Activated CD8-positive, alpha-beta T cell treated with anti-CD3 and anti-CD28 coated beads for 36 hours (primary cell): ENCODE measurements around the gene KRTAP4-16. TPM values are rescaled to one million over a fixed set of nuclear protein-coding genes. Genes with fewer than 3 reads are reported as not detected.
"Not testable (repeated sequence)": the region's sequence is repeated elsewhere in the genome, so short reads cannot be mapped to it uniquely, and the experiment has no call there.

Experiments used
- ATAC-seq: fragments of 200-7000 bp; cut with Tn5 transposase; one replicate; pipeline ENCODE4 v1.10.0; 2021; ENCODE audit warnings: mild to moderate bottlenecking, moderate library complexity
- CTCF ChIA-PET: fragments of 350-600 bp; sonication (Branson Sonifier 250); formaldehyde crosslinking; loops from one replicate; lab custom pipeline; 2021; ENCODE audit warnings: antibody characterized with exemption; lab: Charles Lee
- POLR2A ChIA-PET: fragments of 350-600 bp; sonication (Branson Sonifier 250); formaldehyde crosslinking; loops from one replicate; lab custom pipeline; 2021; ENCODE audit warnings: antibody characterized with exemption; lab: Charles Lee
- DNase-seq: peaks from one replicate; pipeline ENCODE4 v3.0.0-alpha.2; 2020
- H3K27ac Mint-ChIP-seq: one replicate; pipeline ENCODE4 v1.8.0; 2021; ENCODE audit warnings: mild to moderate bottlenecking, mixed read lengths
- H3K27me3 Mint-ChIP-seq: one replicate; pipeline ENCODE4 v1.8.0; 2021; ENCODE audit warnings: mixed read lengths
- H3K36me3 Mint-ChIP-seq: one replicate; pipeline ENCODE4 v1.8.0; 2021; ENCODE audit warnings: low read depth, mixed read lengths
- H3K4me1 Mint-ChIP-seq: one replicate; pipeline ENCODE4 v1.8.0; 2021; ENCODE audit warnings: low read depth, mixed read lengths
- H3K4me3 Mint-ChIP-seq: one replicate; pipeline ENCODE4 v1.8.0; 2021; ENCODE audit warnings: mild to moderate bottlenecking, moderate library complexity, mixed read lengths
- H3K9me3 Mint-ChIP-seq: one replicate; pipeline ENCODE4 v1.8.0; 2021; ENCODE audit warnings: mixed read lengths
- intact Hi-C: fragments of 100-400 bp; cut with micrococcal nuclease; formaldehyde crosslinking; loops from one replicate; pipeline ENCODE4 v1.10.0; 2022
- total RNA-seq, 2 experiments: library from RNA; stranded (reverse); gene quantifications; one replicate each; pipeline ENCODE4 v1.2.3, GENCODE V29; 2021
- TF ChIP-seq, protein P1 (sequence below): fragments of 200-600 bp; IDR thresholded peaks from one replicate; pipeline ENCODE4 v1.8.0; 2022; ENCODE audit warnings: antibody characterized with exemption, mild to moderate bottlenecking

Gene KRTAP4-16
- total RNA-seq, 2 experiments from 2014 or later: not detected

DNA sequence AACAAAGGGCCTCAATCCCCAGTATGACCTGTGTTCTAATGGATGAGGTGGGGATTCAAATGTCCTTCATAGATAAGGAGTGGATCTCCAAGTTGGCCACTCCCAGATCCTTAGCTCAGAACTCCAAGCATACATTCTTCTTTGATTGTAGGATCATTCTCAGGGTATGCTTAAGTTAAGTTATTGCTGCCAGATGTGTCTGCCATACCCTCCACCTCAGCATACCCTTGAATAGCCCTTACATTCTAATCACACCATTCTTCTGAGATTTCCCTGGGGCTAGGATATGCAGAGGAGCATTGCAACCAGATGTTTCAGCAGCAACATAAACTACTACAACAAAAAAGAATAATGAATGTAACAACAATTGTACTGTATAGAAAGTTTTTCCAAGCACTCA lies 34.7 kb downstream of the KRTAP4-16 start:
- no peak overlapping the region for H3K4me3 Mint-ChIP-seq
- no peak for DNase-seq
- TF ChIP-seq, protein P1, sequence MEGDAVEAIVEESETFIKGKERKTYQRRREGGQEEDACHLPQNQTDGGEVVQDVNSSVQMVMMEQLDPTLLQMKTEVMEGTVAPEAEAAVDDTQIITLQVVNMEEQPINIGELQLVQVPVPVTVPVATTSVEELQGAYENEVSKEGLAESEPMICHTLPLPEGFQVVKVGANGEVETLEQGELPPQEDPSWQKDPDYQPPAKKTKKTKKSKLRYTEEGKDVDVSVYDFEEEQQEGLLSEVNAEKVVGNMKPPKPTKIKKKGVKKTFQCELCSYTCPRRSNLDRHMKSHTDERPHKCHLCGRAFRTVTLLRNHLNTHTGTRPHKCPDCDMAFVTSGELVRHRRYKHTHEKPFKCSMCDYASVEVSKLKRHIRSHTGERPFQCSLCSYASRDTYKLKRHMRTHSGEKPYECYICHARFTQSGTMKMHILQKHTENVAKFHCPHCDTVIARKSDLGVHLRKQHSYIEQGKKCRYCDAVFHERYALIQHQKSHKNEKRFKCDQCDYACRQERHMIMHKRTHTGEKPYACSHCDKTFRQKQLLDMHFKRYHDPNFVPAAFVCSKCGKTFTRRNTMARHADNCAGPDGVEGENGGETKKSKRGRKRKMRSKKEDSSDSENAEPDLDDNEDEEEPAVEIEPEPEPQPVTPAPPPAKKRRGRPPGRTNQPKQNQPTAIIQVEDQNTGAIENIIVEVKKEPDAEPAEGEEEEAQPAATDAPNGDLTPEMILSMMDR: no peak
- intact Hi-C loops: no loop called here
- peaks cover 2% of the 10 kb centered on the region for H3K27me3 Mint-ChIP-seq
- ChIA-PET CTCF (no interaction called here), POLR2A (no interaction called here)
- no peaks in the 10 kb centered on the region for H3K4me1 Mint-ChIP-seq
- ATAC-seq: no peak
- no peaks in the 10 kb centered on the region for H3K9me3 Mint-ChIP-seq
- H3K27ac Mint-ChIP-seq: no peak overlapping the region
- H3K36me3 Mint-ChIP-seq: no peaks in the 10 kb centered on the region

DNA sequence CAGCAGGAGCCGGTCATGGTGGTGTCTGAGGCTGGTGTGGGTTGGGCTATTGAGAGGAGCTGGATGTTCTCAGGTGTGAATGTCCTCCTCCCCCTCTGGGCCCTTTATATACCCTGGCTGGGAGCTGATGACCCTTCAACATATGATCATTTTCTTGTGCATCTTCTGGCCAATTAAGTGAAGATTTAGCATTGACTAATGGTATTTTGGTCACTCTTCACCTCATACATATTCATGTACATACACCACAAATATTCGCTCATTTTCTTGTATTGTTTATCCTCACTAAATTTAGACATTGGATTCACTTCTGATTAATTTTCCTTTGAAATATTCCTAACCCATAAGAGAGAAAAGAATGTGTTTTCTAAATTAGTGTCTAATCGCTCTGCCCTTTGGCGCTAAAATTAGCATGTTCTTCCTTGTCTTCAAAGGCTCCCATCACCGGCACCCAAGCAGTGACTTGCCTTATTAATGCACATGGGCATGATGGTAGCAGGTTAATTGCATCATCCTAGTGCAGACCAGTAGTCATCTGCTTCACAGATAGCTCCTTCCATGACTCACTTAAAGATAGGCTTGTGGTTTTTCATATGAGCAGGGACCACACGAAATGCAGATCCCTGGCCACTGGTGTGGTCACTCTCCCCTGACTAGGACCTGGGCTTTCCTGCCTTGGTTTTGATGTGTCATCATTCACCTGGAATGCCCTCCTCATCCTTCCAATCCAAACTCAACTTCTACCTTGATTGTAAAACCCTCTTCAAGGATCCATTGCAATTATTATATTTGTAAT lies 36.0 kb downstream of the KRTAP4-16 start, which contains the start of gene KRTAP2-4:
Gene KRTAP2-4, minus strand, starts transcription at position 51 of the 796 bp plus-strand sequence. Its CDS starts 34 bp downstream, at position 17.
- DNase-seq: no peak
- no peaks in the 10 kb centered on the region for H3K4me1 Mint-ChIP-seq
- H3K36me3 Mint-ChIP-seq: no peaks in the 10 kb centered on the region
- ATAC-seq: no peak
- peaks cover 5% of the 10 kb centered on the region for H3K27me3 Mint-ChIP-seq
- H3K27ac Mint-ChIP-seq: no peak within 1 kb of the TSS
- POLR2A ChIA-PET: no interaction called here
- TF ChIP-seq, protein P1: no peak
- CTCF ChIA-PET: no interaction called here
- H3K9me3 Mint-ChIP-seq: no peaks in the 10 kb centered on the region
- intact Hi-C loops: no loop called here
- no peak within 1 kb of the TSS for H3K4me3 Mint-ChIP-seq

DNA sequence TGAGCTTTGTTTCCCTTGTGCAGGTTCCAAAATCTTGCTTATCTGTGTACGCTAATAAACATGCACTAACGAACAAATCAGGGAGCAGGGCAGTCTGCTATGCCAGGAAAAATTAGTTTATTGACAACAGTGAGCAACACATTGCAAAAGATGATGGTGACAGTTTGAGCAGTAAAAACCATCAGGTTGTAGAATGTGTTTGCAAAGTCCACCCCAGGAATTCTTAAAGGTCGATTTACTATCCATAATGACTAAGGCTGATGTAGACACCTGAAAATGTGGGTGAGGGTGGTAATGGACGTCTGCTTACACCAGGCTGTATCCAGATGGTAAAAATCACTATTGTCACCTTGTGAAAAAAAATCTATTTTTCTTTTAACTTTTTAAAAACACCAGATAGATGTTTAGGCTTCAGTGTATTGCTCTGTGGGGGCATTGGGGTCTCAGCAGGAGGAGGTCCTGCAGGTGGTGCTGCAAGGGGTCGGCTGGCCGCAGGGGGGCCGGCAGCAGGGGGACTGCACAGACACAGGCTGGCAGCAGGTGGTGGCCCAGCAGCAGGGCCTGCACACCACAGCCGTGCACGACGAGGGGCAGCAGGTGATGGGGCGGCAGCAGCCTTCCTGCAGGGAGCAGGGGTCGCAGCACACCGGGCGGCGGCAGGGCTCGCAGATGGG lies 36.9 kb downstream of the KRTAP4-16 start:
- ATAC-seq, H3K4me3 Mint-ChIP-seq, CTCF ChIA-PET, DNase-seq, H3K36me3 Mint-ChIP-seq, H3K9me3 Mint-ChIP-seq, H3K27ac Mint-ChIP-seq, POLR2A ChIA-PET, intact Hi-C loops, H3K4me1 Mint-ChIP-seq: not testable (repeated sequence)
- H3K27me3 Mint-ChIP-seq: peaks cover 14% of the 10 kb centered on the region

DNA sequence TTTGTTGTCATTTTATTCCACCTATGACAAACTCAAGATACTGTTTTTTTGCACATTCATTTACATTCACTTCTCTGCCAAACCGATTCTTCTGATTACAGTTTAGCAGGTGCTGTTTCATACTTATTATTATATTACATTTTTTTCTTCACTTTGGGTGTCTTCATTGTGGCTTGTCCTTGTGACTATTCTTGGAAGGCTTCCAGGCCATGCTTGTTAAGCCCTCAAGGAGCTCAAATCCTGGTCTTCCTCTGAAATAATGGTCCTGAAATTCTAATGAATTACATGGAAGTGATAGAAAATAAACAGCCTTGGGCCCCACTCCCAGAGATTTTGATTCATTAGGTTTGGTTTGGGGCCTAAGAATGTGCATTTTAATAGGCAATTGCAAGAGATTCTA lies 37.7 kb downstream of the KRTAP4-16 start:
- Mint-ChIP-seq H3K36me3 (no peaks in the 10 kb centered on the region), H3K4me3 (no peak overlapping the region), H3K9me3 (no peaks in the 10 kb centered on the region), H3K27ac (no peak overlapping the region), H3K4me1 (no peaks in the 10 kb centered on the region), H3K27me3 (peaks cover 19% of the 10 kb centered on the region)
- TF ChIP-seq, protein P1: no peak
- POLR2A ChIA-PET: no interaction called here
- ATAC-seq: no peak
- DNase-seq: no peak
- CTCF ChIA-PET: no interaction called here
- intact Hi-C loops: no loop called here

DNA sequence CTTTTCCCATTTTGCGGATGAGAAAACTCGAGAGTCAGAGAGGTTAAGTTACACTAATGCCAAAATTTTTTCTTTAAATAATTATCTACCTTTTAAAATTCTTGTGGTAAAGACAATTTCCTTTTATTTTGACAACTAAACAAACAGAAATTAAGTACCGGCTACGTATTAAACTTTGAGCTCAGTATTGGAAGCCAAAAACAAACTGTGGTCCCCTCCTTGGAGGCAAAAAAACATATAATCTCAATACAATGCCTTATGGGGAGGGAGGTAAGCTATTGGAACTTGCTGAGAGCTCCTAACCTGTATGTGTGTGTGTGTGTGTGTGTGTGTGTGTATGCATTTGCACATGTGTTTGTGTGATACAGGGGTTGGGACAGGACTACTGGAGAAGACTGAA lies 38.6 kb downstream of the KRTAP4-16 start:
- DNase-seq (no peak), ATAC-seq (no peak)
- Mint-ChIP-seq H3K27me3 (peaks cover 24% of the 10 kb centered on the region), H3K4me3 (no peak overlapping the region), H3K4me1 (no peaks in the 10 kb centered on the region), H3K9me3 (no peaks in the 10 kb centered on the region), H3K27ac (no peak overlapping the region), H3K36me3 (no peaks in the 10 kb centered on the region)
- intact Hi-C loops: no loop called here
- ChIA-PET POLR2A (no interaction called here), CTCF (no interaction called here)
- TF ChIP-seq, protein P1: no peak
